ENCODE data around the gene ID2. TPM values are rescaled to one million over a fixed set of nuclear protein-coding genes. Genes with fewer than 3 reads are reported as not detected.

The ID2 gene
- total and polyA plus RNA-seq, 10 of the 15 experiments (the other 5 are each of a cell fraction or from before 2014, with no cell fraction given) = 39.0 to 613 (median 73.6) TPM

DNA sequence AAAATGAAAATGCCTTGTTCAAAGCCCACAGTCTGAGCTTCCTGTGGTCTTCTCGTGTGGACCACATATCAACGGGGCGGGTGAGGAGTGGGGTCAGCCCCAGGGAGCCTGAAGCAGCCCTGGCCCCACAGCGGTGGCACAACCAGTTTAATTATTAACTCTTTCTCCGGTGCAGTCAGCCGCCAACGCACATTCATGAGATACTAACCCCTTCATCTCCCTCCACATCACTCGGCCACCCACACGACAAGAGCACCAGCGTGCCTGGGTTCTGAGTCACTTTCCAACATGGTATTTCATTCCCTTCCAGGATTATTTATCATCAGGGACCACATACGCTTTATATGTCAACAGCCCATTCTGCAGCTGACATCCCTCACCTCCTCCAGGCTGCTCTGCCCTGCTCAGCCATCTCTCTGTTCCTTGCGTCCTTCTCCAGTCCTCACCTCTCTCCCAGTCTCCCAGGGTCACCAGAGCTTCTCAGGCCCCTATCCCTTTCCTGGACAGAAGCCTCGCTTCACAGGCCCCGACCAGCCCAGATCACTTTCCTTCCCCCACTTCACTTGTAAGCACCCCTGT is 48.0 kb upstream of the ID2 start (continued):
- TF ChIP-seq, protein P1, sequence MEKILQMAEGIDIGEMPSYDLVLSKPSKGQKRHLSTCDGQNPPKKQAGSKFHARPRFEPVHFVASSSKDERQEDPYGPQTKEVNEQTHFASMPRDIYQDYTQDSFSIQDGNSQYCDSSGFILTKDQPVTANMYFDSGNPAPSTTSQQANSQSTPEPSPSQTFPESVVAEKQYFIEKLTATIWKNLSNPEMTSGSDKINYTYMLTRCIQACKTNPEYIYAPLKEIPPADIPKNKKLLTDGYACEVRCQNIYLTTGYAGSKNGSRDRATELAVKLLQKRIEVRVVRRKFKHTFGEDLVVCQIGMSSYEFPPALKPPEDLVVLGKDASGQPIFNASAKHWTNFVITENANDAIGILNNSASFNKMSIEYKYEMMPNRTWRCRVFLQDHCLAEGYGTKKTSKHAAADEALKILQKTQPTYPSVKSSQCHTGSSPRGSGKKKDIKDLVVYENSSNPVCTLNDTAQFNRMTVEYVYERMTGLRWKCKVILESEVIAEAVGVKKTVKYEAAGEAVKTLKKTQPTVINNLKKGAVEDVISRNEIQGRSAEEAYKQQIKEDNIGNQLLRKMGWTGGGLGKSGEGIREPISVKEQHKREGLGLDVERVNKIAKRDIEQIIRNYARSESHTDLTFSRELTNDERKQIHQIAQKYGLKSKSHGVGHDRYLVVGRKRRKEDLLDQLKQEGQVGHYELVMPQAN (conservative IDR thresholded peaks at IDR 0.05) = no peak
- TF ChIP-seq MTA2 (IDR thresholded peaks at IDR 0.05; ENCODE audit: low read depth) (0 out of 2 replicates have a peak, but pooled peaks have one; percentile 16), SMAD5 (IDR thresholded peaks at IDR 0.05; ENCODE audit: low read depth) (no peak), RAD51 (IDR thresholded peaks at IDR 0.05) (no peak), ATF7 (IDR thresholded peaks at IDR 0.05; ENCODE audit: low read depth) (no peak), BHLHE40 (IDR thresholded peaks at IDR 0.05; ENCODE audit: borderline replicate concordance in 1 of 2, low read depth in 2 of 2, low read length in 1 of 2) (peak in 1 of 2 experiments; percentile 29; a peak in 1 of 4 replicates), SPI1 (IDR thresholded peaks at IDR 0.05; ENCODE audit: borderline replicate concordance, insufficient read depth, low read depth, low read length) (no peak), ASH2L (IDR thresholded peaks at IDR 0.05; ENCODE audit: borderline replicate concordance, low read depth) (no peak), NR2F1 (conservative IDR thresholded peaks at IDR 0.05) (0 out of 2 replicates have a peak, but pooled peaks have one; percentile 32), FOS (IDR thresholded peaks at IDR 0.05; ENCODE audit: borderline replicate concordance, extremely low read depth, insufficient read length) (no peak), MEF2B (IDR thresholded peaks at IDR 0.05; ENCODE audit: partially characterized antibody, poor library complexity, severe bottlenecking) (peak; percentile 6)
- TF ChIP-seq, protein P2, sequence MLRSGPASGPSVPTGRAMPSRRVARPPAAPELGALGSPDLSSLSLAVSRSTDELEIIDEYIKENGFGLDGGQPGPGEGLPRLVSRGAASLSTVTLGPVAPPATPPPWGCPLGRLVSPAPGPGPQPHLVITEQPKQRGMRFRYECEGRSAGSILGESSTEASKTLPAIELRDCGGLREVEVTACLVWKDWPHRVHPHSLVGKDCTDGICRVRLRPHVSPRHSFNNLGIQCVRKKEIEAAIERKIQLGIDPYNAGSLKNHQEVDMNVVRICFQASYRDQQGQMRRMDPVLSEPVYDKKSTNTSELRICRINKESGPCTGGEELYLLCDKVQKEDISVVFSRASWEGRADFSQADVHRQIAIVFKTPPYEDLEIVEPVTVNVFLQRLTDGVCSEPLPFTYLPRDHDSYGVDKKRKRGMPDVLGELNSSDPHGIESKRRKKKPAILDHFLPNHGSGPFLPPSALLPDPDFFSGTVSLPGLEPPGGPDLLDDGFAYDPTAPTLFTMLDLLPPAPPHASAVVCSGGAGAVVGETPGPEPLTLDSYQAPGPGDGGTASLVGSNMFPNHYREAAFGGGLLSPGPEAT (IDR thresholded peaks at IDR 0.05; ENCODE audit: low read depth) = 0 out of 2 replicates have a peak, but pooled peaks have one; percentile 23

All from GM12878 (cell line).